K562 (cell line): ENCODE data around the gene RBL1. TPM values are rescaled to one million over a fixed set of nuclear protein-coding genes. Genes with fewer than 3 reads are reported as not detected.

Experiments
- ATAC-seq: fragments of 200-7000 bp; cut with Tn5 transposase; 3 replicates; pipeline ENCODE4 v1.9.1; 2020; ENCODE audit warnings: moderate library complexity
- BruUV-seq: library from RNA; stranded (reverse); fragments of 400-500 nt; replicated peaks from 2 replicates; lab custom pipeline; 2021; lab: Mats Ljungman, UMichigan
- CTCF ChIA-PET: fragments of 300-600 bp; formaldehyde crosslinking; extraction: SDS; loops from one replicate; lab custom pipeline; 2021; ENCODE audit warnings: low intra/inter-chr PET ratio; lab: Yijun Ruan, JAX
- POLR2A ChIA-PET: fragments of 300-600, 350-650 bp; sonication (Branson Sonifier 250); formaldehyde crosslinking; extraction: SDS; loops from one replicate; lab custom pipeline; 2021; ENCODE audit warnings: antibody characterized with exemption, inconsistent platforms; lab: Yijun Ruan, JAX
- DNase-seq, 4 experiments: peaks; one replicate each; pipeline versions ENCODE4 v3.0.0 to v3.0.0-alpha.2; 2011 to 2018; ENCODE audit warnings: low spot score in 3 of 4, mixed read lengths in 3 of 4; ENCODE audit errors: extremely low read depth in 1 of 4
- FAIRE-seq: peaks from 2 replicates; lab custom pipeline; 2011; peaks lifted over from hg19 to GRCh38; lab: Jason Lieb, UNC
- H2AFZ ChIP-seq: 2 replicates; pipeline ENCODE4 v1.6.0; 2011; ENCODE audit warnings: low read depth, low read length, control low read depth, inconsistent platforms
- H3K27ac ChIP-seq: fragments of 200-600 bp; 3 replicates; pipeline ENCODE4 v1.8.0; 2011; ENCODE audit warnings: low read depth, mild to moderate bottlenecking, control low read depth, inconsistent platforms, low read length, moderate library complexity, mixed read lengths; ENCODE audit errors: extremely low read depth
- H3K27me3 ChIP-seq, 2 experiments: fragments of 300-600 bp in 1 of 2; 2 replicates in 1 of 2; 3 replicates in 1 of 2; pipeline versions ENCODE4 v1.6.0 to v1.8.0; 2011; ENCODE audit warnings: inconsistent platforms in 2 of 2, low read length in 2 of 2, mild to moderate bottlenecking in 1 of 2, mixed read lengths in 1 of 2, moderate library complexity in 1 of 2; ENCODE audit not compliant: control insufficient read depth in 2 of 2, insufficient read depth in 2 of 2
- H3K36me3 ChIP-seq: fragments of 300-600 bp; 3 replicates; pipeline ENCODE4 v1.8.0; 2011; ENCODE audit warnings: mild to moderate bottlenecking, low read length, inconsistent platforms; ENCODE audit not compliant: control insufficient read depth, insufficient read depth
- H3K4me1 ChIP-seq, 2 experiments: fragments of 200-600 bp in 1 of 2; replicated peaks in 1 of 2; 2 replicates in 1 of 2; 3 replicates in 1 of 2; pipeline versions ENCODE4 v1.5.1 to v1.8.0; 2011; ENCODE audit warnings: inconsistent platforms in 2 of 2, low read length in 2 of 2, mild to moderate bottlenecking in 1 of 2, mixed read lengths in 1 of 2, moderate library complexity in 1 of 2; ENCODE audit not compliant: control insufficient read depth in 2 of 2, insufficient read depth in 2 of 2
- H3K4me2 ChIP-seq: 2 replicates; pipeline ENCODE4 v1.6.1; 2011; ENCODE audit warnings: low read length, control low read depth, inconsistent platforms, mixed read lengths; ENCODE audit not compliant: insufficient read depth
- H3K4me3 ChIP-seq: fragments of 200-600 bp; sonication (generic), shearing (Covaris generic); 2 replicates; pipeline ENCODE4 v1.5.1; 2016; ENCODE audit warnings: control low read depth, inconsistent platforms
- H3K79me2 ChIP-seq: fragments of 200-600 bp; 3 replicates; pipeline ENCODE4 v1.8.0; 2011; ENCODE audit warnings: low read length, inconsistent platforms; ENCODE audit not compliant: control insufficient read depth, insufficient read depth
- H3K9ac ChIP-seq, 2 experiments: 2 replicates each; pipeline versions ENCODE4 v1.6.0 to v1.6.1; 2011; ENCODE audit warnings: low read depth in 2 of 2, low read length in 2 of 2, control low read depth in 1 of 2, inconsistent platforms in 1 of 2, mild to moderate bottlenecking in 1 of 2, mixed read lengths in 1 of 2; ENCODE audit not compliant: insufficient read depth in 1 of 2
- H3K9me1 ChIP-seq: one replicate; pipeline ENCODE4 v1.6.0; 2011; ENCODE audit warnings: inconsistent platforms, mild to moderate bottlenecking, low read length, moderate library complexity; ENCODE audit not compliant: control insufficient read depth, insufficient read depth
- H3K9me3 ChIP-seq: replicated peaks from 2 replicates; pipeline ENCODE4 v1.5.1; 2011; ENCODE audit warnings: low read depth, low read length, inconsistent platforms; ENCODE audit not compliant: control insufficient read depth, insufficient read depth
- H4K20me1 ChIP-seq: replicated peaks from 2 replicates; pipeline ENCODE4 v1.6.1; 2011; ENCODE audit warnings: low read length, inconsistent platforms, mixed read lengths; ENCODE audit not compliant: control insufficient read depth, insufficient read depth
- ETV1 ChIP-seq: fragments of 450-650 bp; conservative IDR thresholded peaks from 2 replicates; pipeline ENCODE4 v1.6.1; 2016; ENCODE audit warnings: missing genetic modification characterization, control low read depth, low read depth, missing compliant biosample characterization
- HNRNPH1 ChIP-seq: fragments of 200-400 bp; formaldehyde crosslinking; optimal IDR thresholded peaks from 2 replicates; pipeline ENCODE3; 2017; ENCODE audit warnings: low read depth, mild to moderate bottlenecking, low read length, moderate library complexity
- PCBP1 ChIP-seq: fragments of 200-400 bp; formaldehyde crosslinking; IDR thresholded peaks from 2 replicates; pipeline ENCODE4 v1.6.1; 2018; ENCODE audit warnings: mild to moderate bottlenecking, low read depth, low read length; ENCODE audit not compliant: poor library complexity, severe bottlenecking
- PURB ChIP-seq: sonication (generic); formaldehyde crosslinking; IDR thresholded peaks from 2 replicates; pipeline ENCODE4 v1.9.0; 2021; ENCODE audit warnings: low read depth, mild to moderate bottlenecking, missing genetic modification reagents
- SIN3B ChIP-seq: fragments of 450-650 bp; IDR thresholded peaks from 2 replicates; pipeline ENCODE4 v1.6.1; 2017; ENCODE audit warnings: low read depth, mild to moderate bottlenecking, moderate library complexity
- XRCC3 ChIP-seq: fragments of 450-650 bp; IDR thresholded peaks from 2 replicates; pipeline ENCODE4 v1.6.1; 2017; ENCODE audit warnings: mild to moderate bottlenecking, moderate library complexity
- XRCC4 ChIP-seq: IDR thresholded peaks from one replicate; pipeline ENCODE4 v1.6.1; 2011; ENCODE audit not compliant: insufficient read depth, insufficient read length; ENCODE audit errors: extremely low read depth
- ZNF253 ChIP-seq: fragments of 250-450 bp; sonication (Bioruptor Pico); conservative IDR thresholded peaks from 2 replicates; pipeline ENCODE4 v1.6.1; 2021; ENCODE audit warnings: mild to moderate bottlenecking
- WGBS: fragments of 100-300 bp; shearing (Covaris generic); methylation state at CpG from one replicate; pipeline ENCODE4 v1.1.6; 2016; ENCODE audit warnings: low coverage, mixed read lengths; ENCODE audit not compliant: insufficient coverage; ENCODE audit errors: missing lambda C conversion rate; 5-methylcytosine and 5-hydroxymethylcytosine counted together
- in situ Hi-C: fragments of 300-500 bp; cut with MboI; formaldehyde crosslinking; loops from 4 replicates; pipeline ENCODE4 v1.15.0; 2018; ENCODE audit warnings: inconsistent platforms, mixed read lengths
- intact Hi-C: fragments of 100-400 bp; cut with micrococcal nuclease; formaldehyde crosslinking; loops from 2 replicates; pipeline ENCODE4 v1.14.2; 2022
- polyA plus RNA-seq, 8 experiments: library from polyadenylated mRNA; depleted of rRNA in 4 of 8; stranded (reverse) in 5 of 8; unstranded in 3 of 8; fragments of >200 nt; fragmentation: Nextera tagmentation in 2 of 8; fragmentation: Illumina TruSeq in 1 of 8; extraction: Ambion mirVana in 2 of 8; extraction: Trizol in 1 of 8; gene quantifications; 2 replicates each; pipeline versions ENCODE4 v1.2.1 to v1.2.3, GENCODE V29; 2011 to 2014; ENCODE audit warnings: inconsistent platforms in 1 of 8, missing spikeins in 1 of 8
- total RNA-seq, 7 experiments: library from RNA; depleted of rRNA in 6 of 7; stranded (reverse); fragments of >200 nt in 6 of 7; fragmentation: Illumina TruSeq in 2 of 7; extraction: Trizol in 2 of 7; gene quantifications; 2 replicates each; pipeline versions ENCODE4 v1.2.1 to v1.2.3, GENCODE V29; 2011 to 2021; ENCODE audit warnings: low replicate concordance in 1 of 7
- TF ChIP-seq, protein P1 (sequence below): fragments of 450-650 bp; IDR thresholded peaks from 2 replicates; pipeline ENCODE4 v1.6.1; 2017; ENCODE audit warnings: antibody characterized with exemption, mild to moderate bottlenecking

RBL1 gene
- total and polyA plus RNA-seq, 9 of the 15 experiments (the other 6 are each of a cell fraction or from before 2014, with no cell fraction given) = 4.0 to 25.9 (median 15.6) TPM

DNA sequence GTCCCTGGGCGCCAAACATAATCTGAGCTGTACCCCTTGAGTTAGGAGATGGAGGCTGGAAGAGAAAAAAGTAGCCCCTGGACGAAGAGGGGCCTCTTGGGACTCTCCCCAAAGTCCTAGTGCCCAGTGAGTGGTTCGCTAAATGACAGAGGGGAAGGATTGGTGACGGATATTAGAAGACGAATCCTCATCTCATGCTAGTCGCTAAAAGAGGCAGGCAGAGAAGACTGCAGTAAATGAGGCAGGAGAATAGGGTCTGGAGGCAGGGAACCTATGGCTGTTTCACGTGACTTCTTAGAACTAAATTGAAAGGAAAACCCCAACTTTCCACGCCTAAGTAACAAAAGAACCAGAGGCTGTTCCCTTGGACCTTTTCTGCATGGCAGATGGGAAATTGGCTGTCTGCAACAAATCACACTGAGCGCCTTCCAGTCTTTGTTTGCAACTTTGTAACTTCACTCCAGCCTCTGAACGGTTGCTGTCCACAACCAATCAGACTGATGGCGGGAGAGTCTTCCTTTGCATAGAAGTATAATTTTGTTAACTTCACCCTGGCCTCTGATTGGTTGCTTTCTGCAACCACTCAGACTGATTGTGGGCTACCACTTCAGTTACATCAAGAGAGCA is 731 bp upstream of the RBL1 start (continued):
- TF ChIP-seq, protein P1, sequence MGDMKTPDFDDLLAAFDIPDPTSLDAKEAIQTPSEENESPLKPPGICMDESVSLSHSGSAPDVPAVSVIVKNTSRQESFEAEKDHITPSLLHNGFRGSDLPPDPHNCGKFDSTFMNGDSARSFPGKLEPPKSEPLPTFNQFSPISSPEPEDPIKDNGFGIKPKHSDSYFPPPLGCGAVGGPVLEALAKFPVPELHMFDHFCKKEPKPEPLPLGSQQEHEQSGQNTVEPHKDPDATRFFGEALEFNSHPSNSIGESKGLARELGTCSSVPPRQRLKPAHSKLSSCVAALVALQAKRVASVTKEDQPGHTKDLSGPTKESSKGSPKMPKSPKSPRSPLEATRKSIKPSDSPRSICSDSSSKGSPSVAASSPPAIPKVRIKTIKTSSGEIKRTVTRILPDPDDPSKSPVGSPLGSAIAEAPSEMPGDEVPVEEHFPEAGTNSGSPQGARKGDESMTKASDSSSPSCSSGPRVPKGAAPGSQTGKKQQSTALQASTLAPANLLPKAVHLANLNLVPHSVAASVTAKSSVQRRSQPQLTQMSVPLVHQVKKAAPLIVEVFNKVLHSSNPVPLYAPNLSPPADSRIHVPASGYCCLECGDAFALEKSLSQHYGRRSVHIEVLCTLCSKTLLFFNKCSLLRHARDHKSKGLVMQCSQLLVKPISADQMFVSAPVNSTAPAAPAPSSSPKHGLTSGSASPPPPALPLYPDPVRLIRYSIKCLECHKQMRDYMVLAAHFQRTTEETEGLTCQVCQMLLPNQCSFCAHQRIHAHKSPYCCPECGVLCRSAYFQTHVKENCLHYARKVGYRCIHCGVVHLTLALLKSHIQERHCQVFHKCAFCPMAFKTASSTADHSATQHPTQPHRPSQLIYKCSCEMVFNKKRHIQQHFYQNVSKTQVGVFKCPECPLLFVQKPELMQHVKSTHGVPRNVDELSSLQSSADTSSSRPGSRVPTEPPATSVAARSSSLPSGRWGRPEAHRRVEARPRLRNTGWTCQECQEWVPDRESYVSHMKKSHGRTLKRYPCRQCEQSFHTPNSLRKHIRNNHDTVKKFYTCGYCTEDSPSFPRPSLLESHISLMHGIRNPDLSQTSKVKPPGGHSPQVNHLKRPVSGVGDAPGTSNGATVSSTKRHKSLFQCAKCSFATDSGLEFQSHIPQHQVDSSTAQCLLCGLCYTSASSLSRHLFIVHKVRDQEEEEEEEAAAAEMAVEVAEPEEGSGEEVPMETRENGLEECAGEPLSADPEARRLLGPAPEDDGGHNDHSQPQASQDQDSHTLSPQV = peak; percentile 77; the same call in 1 of the 2 replicates

GRCh38 chr20:37095108-37095598 is 644 bp downstream of the RBL1 start:
- CTCF ChIA-PET = no interaction called here
- no peak for TF ChIP-seq PURB (CRISPR knock-in tag)
- no peak for TF ChIP-seq ETV1 (tag)
- TF ChIP-seq PCBP1 = no peak
- no peak for TF ChIP-seq HNRNPH1
- no peak for TF ChIP-seq ZNF253 (CRISPR knock-in tag)
- no peak for TF ChIP-seq XRCC4
- no peak for TF ChIP-seq SIN3B
- TF ChIP-seq XRCC3 = no peak

More at GRCh38 chr20:37095108-37095598, 644 bp downstream of the RBL1 start:
- no peaks in the 10 kb centered on the region for H3K9me3 ChIP-seq
- H3K27me3 ChIP-seq = no peaks in the 10 kb centered on the region
- peaks cover 55% of the 10 kb centered on the region for H3K79me2 ChIP-seq
- DNase-seq (peak; percentile 29 to 65 (median 48)), FAIRE-seq (peak; percentile 76), ATAC-seq (peak; percentile 66)
- H3K9me1 ChIP-seq = no peaks in the 10 kb centered on the region
- H3K9ac ChIP-seq = peak overlapping the region; percentile 85 to 99
- in situ Hi-C loops (no loop called here), intact Hi-C loops (no loop called here)
- peak overlapping the region; percentile 99 for H3K27ac ChIP-seq
- H3K4me3 ChIP-seq = peak overlapping the region; percentile 50
- H3K4me2 ChIP-seq = peak overlapping the region; percentile 94
- peaks cover 39% of the 10 kb centered on the region for H3K36me3 ChIP-seq
- H3K4me1 ChIP-seq = peaks cover 24 to 25% of the 10 kb centered on the region in 2 experiments
- H4K20me1 ChIP-seq = no peaks in the 10 kb centered on the region
- WGBS = 1% methylated on average over 19 of the region's 19 CpGs
- no TSS peak for BruUV-seq
- POLR2A ChIA-PET = interaction anchor here (0.5 to 2.2 kb wide), 20 partner anchors 8 to 433 kb away, joined by 3 to 16 read pairs (median 3); partner anchors contain the start of genes MROH8 and RPN2
- peak overlapping the region; percentile 99 for H2AFZ ChIP-seq
